H1 (cell line): ENCODE data around the gene MYO15A. TPM values are rescaled to one million over a fixed set of nuclear protein-coding genes. Genes with fewer than 3 reads are reported as not detected.

Experiments used
- ATF2 ChIP-seq: IDR thresholded peaks from 2 replicates; pipeline ENCODE4 v1.6.1; 2012; ENCODE audit warnings: low read length, inconsistent platforms
- CBX8 ChIP-seq: fragments of 300-800, 300-1000 bp; sonication (generic); IDR thresholded peaks from 2 replicates; pipeline ENCODE4 v1.7.1; 2016; ENCODE audit warnings: low read depth, low read length, borderline replicate concordance
- CREB1 ChIP-seq: IDR thresholded peaks from 2 replicates; pipeline ENCODE4 v1.6.1; 2012; ENCODE audit warnings: inconsistent platforms
- HDAC2 ChIP-seq, 2 experiments: fragments of 300-600 bp in 1 of 2; sonication (generic) in 1 of 2; IDR thresholded peaks; 2 replicates each; pipeline ENCODE4 v1.6.1; 2011 to 2012; ENCODE audit warnings: low read depth in 2 of 2, low read length in 2 of 2, mild to moderate bottlenecking in 2 of 2, moderate library complexity in 2 of 2, borderline replicate concordance in 1 of 2, inconsistent platforms in 1 of 2
- KDM4A ChIP-seq: IDR thresholded peaks from one replicate; pipeline ENCODE4 v1.7.1; 2012; ENCODE audit warnings: low read depth, mild to moderate bottlenecking, moderate library complexity, low read length, inconsistent platforms; ENCODE audit not compliant: severe bottlenecking
- SRF ChIP-seq: IDR thresholded peaks from 2 replicates; pipeline ENCODE4 v1.6.1; 2011; ENCODE audit warnings: mild to moderate bottlenecking, low read depth, low read length, moderate library complexity
- polyA plus RNA-seq, 7 experiments: library from polyadenylated mRNA; depleted of rRNA in 3 of 7; stranded (reverse) in 5 of 7; unstranded in 2 of 7; fragments of >200 nt in 5 of 7; fragments of 200-250 nt in 2 of 7; gene quantifications; 1 replicate in 5 of 7; 2 replicates in 1 of 7; 4 replicates in 1 of 7; pipeline versions ENCODE4 v1.2.1 to v1.2.3, GENCODE V29; 2011 to 2013; ENCODE audit warnings: missing spikeins in 2 of 7, mixed read lengths in 2 of 7
- total RNA-seq: library from RNA; stranded (reverse); fragmentation: NEBNext Ultra II Directional; extraction: Animal tissue kit (Norgen Biotek cat#: 25700); gene quantifications from 2 replicates; pipeline ENCODE4 v1.2.1, GENCODE V29; 2021

The MYO15A gene
- total and polyA plus RNA-seq, 2 of the 8 experiments (the other 6 are each of a cell fraction or from before 2014, with no cell fraction given), result 1.6 to 4.2 TPM

GRCh38 chr17:18106211-18106610, 2.3 kb upstream of the MYO15A start (continued):
- TF ChIP-seq ATF2, result no peak
- no peak for TF ChIP-seq SRF
- no peak for TF ChIP-seq CBX8
- no peak for TF ChIP-seq KDM4A
- TF ChIP-seq CREB1, result no peak
- TF ChIP-seq HDAC2 (IDR thresholded peaks at IDR 0.05; ENCODE audit: borderline replicate concordance in 1 of 2, low read depth in 2 of 2, low read length in 2 of 2), result no peak
